Heart left ventricle (tissue), 13 donors: Measurements from ENCODE around the gene MS4A6A.

Source experiments
- POLR2A ChIP-seq, 2 donors: fragments of 450-650 bp; IDR thresholded peaks; one replicate each; pipeline ENCODE4 v1.6.1; 2017; ENCODE audit warnings: antibody characterized with exemption in 2 of 2, mild to moderate bottlenecking in 2 of 2, moderate library complexity in 2 of 2
- TF ChIP-seq, protein P1 (sequence below), 12 donors: fragments of 200-600 bp; sonication (generic) in 4 of 12; IDR thresholded peaks; one replicate each; pipeline versions ENCODE4 v1.5.0 to v1.8.0; 2018 to 2022; ENCODE audit warnings: antibody characterized with exemption in 12 of 12, mild to moderate bottlenecking in 5 of 12
- donor health status: ischemic (EF 13 %, LVEDD 7.1; RV severe dilation, severe dysfunction).
- donor health status: DM: no; HTN: yes; CAD: no.
- donor health status: DM: no; HTN: no; CAD: no.
- donor health status: ischemic (EF 25% LVEDD 6.9; RV normal size, moderate dysfunction).
- donor health status: ischemic (EF 25% LVEDD 5.7; RV mildly dilated, moderate dysfunction).
- donor health status: ischemic (EF 35%, LVEDD 5.7; RV mildly dilated, moderate dysfunction).
- donor health status: nonischemic (EF 11% LVEDD 7.7; RV severe dilation, severe dysfunction).
- donor health status: DM: yes; HTN: yes; CAD: no.
- donor health status: PGD.
- donor health status: ischemic (EF 29% LVEDD 5.4; RV normal size, mild dysfunction).
- donor health status: nonischemic (EF 23%, LVEDD 6.1; RV moderate dilation, normal function).

DNA sequence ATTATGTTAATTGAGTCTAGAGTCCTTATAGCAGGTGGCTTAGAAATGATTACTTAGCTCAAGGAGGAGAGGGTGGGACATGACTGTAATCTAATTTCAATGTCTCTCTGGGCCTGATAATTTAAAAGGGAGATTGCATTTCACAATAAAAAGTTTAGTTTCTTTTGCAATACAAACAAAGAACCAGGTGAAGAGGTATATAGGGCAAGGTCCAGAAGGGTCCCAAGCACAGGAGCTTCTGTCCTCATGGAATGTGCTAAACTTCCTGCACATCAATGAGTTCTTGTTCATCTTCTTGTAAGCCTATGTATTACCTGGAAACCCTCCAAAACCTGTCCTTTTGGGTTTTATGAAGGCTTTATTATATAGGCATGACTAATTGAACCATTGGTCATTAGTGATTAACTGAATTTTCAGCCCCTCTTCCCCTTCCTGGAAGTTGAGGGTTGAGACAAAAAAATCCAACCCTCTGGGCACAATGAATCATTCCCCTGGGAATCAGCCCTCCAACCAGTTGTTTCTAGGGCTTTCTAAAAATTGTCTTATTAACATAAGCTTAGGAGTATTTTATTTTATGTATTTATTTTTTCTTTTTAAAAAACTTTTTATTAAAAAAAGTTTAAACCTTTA is 56.8 kb downstream of the MS4A6A start:
- TF ChIP-seq POLR2A (IDR thresholded peaks at IDR 0.05), result no peak
- TF ChIP-seq, protein P1, sequence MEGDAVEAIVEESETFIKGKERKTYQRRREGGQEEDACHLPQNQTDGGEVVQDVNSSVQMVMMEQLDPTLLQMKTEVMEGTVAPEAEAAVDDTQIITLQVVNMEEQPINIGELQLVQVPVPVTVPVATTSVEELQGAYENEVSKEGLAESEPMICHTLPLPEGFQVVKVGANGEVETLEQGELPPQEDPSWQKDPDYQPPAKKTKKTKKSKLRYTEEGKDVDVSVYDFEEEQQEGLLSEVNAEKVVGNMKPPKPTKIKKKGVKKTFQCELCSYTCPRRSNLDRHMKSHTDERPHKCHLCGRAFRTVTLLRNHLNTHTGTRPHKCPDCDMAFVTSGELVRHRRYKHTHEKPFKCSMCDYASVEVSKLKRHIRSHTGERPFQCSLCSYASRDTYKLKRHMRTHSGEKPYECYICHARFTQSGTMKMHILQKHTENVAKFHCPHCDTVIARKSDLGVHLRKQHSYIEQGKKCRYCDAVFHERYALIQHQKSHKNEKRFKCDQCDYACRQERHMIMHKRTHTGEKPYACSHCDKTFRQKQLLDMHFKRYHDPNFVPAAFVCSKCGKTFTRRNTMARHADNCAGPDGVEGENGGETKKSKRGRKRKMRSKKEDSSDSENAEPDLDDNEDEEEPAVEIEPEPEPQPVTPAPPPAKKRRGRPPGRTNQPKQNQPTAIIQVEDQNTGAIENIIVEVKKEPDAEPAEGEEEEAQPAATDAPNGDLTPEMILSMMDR (IDR thresholded peaks at IDR 0.05), result no peak
